ENCODE data around the gene VN1R5. TPM values are rescaled to one million over a fixed set of nuclear protein-coding genes. Genes with fewer than 3 reads are reported as not detected.

VN1R5 gene
- total and polyA plus RNA-seq, 2 of the 13 experiments (the other 11 are each of a cell fraction or from before 2014, with no cell fraction given) = not detected

DNA sequence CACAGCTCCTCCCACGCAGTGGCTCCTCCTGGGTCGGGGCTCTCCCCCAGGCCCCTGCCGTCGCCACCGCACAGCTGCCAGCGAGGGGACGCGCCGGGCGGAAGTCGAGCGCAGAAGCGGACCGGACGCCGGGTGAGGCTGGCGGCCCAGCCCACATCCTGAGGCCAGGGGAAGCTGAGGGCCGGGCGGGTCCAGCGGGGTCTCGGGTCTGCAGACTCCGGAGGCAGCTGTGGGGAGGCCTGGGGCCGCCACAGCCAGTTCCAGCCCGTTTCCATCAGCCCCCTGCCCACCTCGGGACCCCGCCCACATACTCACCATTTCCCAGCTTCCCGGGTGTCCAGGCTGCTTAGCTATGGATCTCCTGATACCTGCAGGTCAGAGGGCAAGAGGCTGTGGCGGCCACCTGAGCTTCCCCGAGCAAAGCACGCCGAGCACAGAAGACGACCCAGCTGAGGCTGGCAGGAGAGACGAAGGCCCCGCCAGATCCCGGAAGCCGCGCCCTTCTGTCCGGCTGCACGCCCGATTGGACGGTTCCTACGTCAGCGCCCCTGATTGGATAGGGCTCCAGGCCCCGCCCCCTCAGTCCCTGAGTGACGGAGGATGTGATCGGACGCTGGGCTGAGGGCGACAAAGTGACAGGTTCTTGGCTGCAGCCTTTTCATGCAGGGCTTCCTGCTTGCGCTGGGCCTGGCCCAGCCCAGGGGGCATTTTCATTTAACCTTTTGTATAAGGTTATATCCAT lies 45.3 kb upstream of the VN1R5 start (continued):
- TF ChIP-seq NCOA1 (CRISPR knock-in tag; IDR thresholded peaks at IDR 0.05) = no peak
- peak; percentile 45 for TF ChIP-seq ASH2L (IDR thresholded peaks at IDR 0.05; ENCODE audit: insufficient read length, low read depth, low read length)
- TF ChIP-seq RELA (CRISPR knock-in tag; IDR thresholded peaks at IDR 0.05) = no peak
- TF ChIP-seq MAZ (IDR thresholded peaks at IDR 0.05; ENCODE audit: borderline replicate concordance, low read depth, low read length) = 0 out of 2 replicates have a peak, but pooled peaks have one; percentile 29
- TF ChIP-seq MAZ (CRISPR knock-in tag; IDR thresholded peaks at IDR 0.05; ENCODE audit: low read depth) = peak; percentile 56; the same call in 1 of the 2 replicates
- TF ChIP-seq CENPBD1 (CRISPR knock-in tag; IDR thresholded peaks at IDR 0.05; ENCODE audit: borderline replicate concordance, low read depth) = no peak
- TF ChIP-seq, protein P1, sequence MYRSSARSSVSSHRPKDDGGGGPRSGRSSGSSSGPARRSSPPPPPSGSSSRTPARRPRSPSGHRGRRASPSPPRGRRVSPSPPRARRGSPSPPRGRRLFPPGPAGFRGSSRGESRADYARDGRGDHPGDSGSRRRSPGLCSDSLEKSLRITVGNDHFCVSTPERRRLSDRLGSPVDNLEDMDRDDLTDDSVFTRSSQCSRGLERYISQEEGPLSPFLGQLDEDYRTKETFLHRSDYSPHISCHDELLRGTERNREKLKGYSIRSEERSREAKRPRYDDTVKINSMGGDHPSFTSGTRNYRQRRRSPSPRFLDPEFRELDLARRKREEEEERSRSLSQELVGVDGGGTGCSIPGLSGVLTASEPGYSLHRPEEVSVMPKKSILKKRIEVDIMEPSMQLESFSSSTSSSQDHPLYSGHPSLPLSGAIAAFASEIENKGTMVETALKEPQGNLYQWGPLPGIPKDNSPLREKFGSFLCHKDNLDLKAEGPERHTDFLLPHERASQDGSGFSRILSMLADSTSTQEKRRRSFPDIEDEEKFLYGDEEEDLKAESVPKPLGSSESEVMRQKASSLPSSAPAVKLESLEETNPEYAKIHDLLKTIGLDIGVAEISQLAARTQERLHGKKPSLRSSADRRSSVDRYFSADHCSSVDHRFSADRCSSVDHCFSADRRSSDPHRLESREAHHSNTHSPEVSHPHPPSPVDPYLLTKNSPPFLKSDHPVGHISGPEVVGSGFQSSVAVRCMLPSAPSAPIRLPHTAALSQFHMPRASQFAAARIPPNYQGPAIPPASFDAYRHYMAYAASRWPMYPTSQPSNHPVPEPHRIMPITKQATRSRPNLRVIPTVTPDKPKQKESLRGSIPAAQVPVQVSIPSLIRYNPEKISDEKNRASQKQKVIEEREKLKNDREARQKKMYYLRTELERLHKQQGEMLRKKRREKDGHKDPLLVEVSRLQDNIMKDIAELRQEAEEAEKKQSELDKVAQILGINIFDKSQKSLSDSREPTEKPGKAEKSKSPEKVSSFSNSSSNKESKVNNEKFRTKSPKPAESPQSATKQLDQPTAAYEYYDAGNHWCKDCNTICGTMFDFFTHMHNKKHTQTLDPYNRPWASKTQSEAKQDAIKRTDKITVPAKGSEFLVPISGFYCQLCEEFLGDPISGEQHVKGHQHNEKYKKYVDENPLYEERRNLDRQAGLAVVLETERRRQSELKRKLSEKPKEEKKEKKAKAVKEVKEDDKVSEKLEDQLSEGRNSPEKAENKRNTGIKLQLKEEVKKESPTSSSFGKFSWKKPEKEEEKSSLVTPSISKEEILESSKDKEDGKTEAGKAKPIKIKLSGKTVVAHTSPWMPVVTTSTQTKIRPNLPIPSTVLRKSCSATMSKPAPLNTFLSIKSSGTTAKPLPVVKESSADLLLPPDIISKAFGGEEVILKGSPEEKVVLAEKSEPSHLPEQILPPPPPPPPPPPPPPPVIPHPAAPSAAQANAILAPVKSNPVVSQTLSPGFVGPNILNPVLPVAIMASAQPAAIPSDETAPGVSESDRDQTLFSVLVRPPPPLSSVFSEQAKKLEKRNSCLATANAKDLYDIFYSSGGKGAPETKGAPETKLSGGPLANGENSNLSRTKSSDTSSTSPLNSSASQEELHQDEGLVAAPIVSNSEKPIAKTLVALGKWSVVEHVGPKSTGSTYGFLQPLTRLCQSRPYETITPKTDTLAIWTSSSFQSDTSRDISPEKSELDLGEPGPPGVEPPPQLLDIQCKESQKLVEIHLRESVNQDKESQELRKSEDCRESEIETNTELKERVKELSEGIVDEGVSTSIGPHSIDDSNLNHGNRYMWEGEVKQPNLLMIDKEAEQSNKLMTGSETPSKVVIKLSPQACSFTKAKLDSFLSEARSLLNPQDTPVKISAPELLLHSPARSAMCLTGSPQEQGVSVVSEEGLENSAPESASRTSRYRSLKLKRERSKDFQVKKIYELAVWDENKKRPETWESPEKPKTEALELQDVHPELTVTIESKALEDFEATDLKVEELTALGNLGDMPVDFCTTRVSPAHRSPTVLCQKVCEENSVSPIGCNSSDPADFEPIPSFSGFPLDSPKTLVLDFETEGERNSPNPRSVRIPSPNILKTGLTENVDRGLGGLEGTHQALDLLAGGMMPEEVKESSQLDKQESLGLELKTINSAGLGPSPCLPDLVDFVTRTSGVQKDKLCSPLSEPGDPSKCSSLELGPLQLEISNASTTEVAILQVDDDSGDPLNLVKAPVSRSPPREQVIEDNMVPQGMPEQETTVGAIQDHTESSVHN (CRISPR knock-in tag; IDR thresholded peaks at IDR 0.05) = no peak
- TF ChIP-seq ZSCAN31 (CRISPR knock-in tag; IDR thresholded peaks at IDR 0.05; ENCODE audit: low read depth) = peak; percentile 64; the same call in 1 of the 2 replicates
- no peak for TF ChIP-seq ZNF12 (CRISPR knock-in tag; IDR thresholded peaks at IDR 0.05)
- no peak for TF ChIP-seq ZNF253 (CRISPR knock-in tag; IDR thresholded peaks at IDR 0.05; ENCODE audit: borderline replicate concordance)
- no peak for TF ChIP-seq NFATC3 (CRISPR knock-in tag; IDR thresholded peaks at IDR 0.05)
- no peak for TF ChIP-seq MAFG (CRISPR knock-in tag; IDR thresholded peaks at IDR 0.05)
- TF ChIP-seq HDAC6 (IDR thresholded peaks at IDR 0.05; ENCODE audit: low read depth, low read length) = no peak
- TF ChIP-seq ZBTB37 (CRISPR knock-in tag; IDR thresholded peaks at IDR 0.05) = no peak
